Measurements from ENCODE around the gene CDK19.

The CDK19 gene

DNA sequence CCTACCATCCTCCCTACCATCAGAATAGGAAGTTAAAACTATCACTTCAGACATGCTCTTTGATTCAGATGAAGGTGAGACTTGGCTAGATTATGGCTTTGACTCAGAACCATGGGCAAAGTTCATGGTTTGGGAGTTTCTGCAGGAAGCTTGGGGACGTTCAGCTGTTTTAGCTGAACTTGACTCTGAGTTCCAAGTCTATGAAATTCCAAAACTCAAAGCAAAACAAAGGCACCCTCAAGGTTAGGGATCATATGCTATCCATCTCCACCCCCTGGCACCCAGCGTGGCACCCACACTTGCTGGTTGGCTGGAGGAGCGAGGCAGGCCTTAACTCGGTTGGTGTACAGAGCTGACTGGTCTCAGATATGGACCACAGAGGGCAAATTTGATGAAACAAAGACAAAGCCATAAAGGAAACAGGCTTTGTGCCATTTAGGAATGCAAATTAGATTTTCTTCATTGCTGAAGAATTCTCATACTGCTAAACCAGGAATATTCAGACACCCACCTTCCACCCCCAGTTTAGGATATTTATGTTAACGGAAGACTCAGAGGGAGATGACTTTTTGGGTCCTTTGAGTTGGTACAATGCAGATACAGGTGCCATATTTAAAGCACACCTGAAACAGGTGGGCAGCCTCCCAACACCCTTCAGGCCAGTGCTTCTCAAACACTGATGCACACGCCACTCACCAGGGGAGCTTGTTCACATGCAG lies 250.4 kb downstream of the CDK19 start:
- CTCF ChIA-PET: no interaction called here
- TF ChIP-seq, protein P1, sequence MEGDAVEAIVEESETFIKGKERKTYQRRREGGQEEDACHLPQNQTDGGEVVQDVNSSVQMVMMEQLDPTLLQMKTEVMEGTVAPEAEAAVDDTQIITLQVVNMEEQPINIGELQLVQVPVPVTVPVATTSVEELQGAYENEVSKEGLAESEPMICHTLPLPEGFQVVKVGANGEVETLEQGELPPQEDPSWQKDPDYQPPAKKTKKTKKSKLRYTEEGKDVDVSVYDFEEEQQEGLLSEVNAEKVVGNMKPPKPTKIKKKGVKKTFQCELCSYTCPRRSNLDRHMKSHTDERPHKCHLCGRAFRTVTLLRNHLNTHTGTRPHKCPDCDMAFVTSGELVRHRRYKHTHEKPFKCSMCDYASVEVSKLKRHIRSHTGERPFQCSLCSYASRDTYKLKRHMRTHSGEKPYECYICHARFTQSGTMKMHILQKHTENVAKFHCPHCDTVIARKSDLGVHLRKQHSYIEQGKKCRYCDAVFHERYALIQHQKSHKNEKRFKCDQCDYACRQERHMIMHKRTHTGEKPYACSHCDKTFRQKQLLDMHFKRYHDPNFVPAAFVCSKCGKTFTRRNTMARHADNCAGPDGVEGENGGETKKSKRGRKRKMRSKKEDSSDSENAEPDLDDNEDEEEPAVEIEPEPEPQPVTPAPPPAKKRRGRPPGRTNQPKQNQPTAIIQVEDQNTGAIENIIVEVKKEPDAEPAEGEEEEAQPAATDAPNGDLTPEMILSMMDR (IDR thresholded peaks at IDR 0.05; ENCODE audit: control extremely low read depth, extremely low read depth, low read depth, missing control alignments): no peak
- no peak for DNase-seq (ENCODE audit: extremely low spot score)
- POLR2A ChIA-PET: no interaction called here

DNA sequence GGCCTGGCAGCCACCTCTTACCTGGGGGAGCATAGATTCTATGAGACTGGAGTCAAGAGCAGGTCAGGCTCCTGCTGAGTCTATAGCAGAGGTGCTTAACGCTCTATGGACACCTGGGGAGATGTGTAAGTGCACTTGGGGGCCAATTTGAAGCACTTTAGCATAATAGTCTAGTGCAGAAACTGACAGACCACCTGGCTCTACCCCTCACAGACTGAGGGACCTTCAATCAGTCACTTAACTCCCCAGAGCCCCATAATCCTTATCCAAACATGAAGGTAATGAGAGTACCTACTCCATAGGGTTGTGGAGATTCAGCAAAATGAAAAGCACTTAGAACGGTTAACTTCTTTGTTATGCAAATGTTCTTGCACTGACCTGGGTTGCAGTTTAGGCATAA lies 251.6 kb downstream of the CDK19 start:
- CTCF ChIA-PET: no interaction called here
- TF ChIP-seq, protein P1 (IDR thresholded peaks at IDR 0.05; ENCODE audit: control extremely low read depth, extremely low read depth, low read depth, missing control alignments): no peak
- no peak for DNase-seq (ENCODE audit: extremely low spot score)

DNA sequence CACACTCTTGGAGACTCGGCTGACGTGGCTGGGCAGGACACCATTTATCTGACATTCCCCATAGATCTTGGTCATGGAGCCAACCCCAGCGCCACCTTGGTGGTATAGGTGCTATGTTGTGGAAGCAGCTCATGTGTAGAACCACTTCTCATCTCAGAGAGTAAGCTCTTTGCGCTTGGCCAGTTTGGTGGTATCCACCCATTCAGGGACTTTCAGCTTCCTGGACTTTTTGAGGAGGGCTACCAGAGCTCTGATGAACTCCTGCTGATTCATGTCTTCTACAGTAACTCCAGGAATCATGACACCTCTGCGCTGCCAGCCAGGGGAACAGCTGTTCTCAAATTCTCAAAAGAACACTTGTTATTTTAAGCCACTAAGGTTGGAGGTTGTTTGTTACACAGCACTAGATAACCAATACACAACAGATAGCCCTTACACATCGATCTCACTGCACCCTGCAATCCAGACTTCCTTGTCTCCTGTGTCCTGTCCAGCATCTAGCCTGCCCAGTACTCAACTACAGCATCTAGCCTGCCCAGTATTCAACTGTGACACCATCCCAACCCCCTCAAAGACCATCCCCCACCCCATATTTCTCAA lies 252.9 kb downstream of the CDK19 start:
- ChIA-PET POLR2A (no interaction called here), CTCF (no interaction called here)
- no peak for DNase-seq (ENCODE audit: extremely low spot score)
- TF ChIP-seq, protein P1 (IDR thresholded peaks at IDR 0.05; ENCODE audit: control extremely low read depth, extremely low read depth, low read depth, missing control alignments): no peak

More for the DNA sequence above, 251.6 kb downstream of the CDK19 start:
- POLR2A ChIA-PET: no interaction called here

DNA sequence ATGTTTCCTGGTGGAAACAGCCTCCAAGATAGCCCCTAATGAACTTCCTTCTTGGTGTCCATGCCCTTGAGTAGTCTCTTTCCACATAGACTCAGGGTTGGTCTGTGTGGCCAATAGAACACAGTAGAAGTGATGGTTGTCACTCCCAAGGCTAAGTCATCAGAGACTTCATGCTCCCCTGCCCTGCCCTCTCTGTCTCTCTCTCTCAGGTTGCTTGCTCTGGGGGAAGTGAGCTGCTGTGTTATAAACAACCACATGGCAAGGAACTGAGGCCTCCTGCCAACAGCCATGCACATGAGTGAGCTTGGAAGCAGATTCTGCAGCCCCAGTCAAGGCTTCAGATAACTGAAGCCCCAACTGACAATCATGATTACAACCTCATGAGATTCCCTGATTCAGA lies 253.6 kb downstream of the CDK19 start:
- TF ChIP-seq, protein P1 (IDR thresholded peaks at IDR 0.05; ENCODE audit: control extremely low read depth, extremely low read depth, low read depth, missing control alignments): no peak
- POLR2A ChIA-PET: no interaction called here
- no peak for DNase-seq (ENCODE audit: extremely low spot score)
- CTCF ChIA-PET: interaction anchor here (1.3 kb wide), 1 partner anchor 13 kb away, joined by 4 read pairs; no protein-coding TSS in a partner anchor

DNA sequence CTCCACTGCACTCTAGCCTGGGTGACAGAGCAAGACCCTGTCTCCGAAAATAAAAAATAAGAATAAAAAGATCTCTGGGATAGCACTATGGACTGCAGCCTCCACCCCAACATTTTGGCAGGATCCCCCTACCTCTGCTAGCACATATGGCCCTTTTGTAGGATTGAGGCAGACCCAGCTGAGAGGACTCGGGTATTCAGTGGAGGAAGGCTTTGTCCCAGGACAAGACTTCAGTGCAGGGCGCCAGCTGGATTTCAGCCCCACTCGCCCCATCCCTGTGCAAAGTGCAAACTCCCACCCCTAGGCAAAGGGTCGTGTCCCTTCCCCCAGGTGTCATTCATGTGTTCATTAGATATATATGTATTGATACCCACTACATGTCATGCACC lies 254.3 kb downstream of the CDK19 start:
- ChIA-PET POLR2A (no interaction called here), CTCF (interaction anchor here (1.1 to 1.3 kb wide), 4 partner anchors 9 to 318 kb away, joined by 3 to 4 read pairs (median 4); no protein-coding TSS in a partner anchor)
- TF ChIP-seq, protein P1 (IDR thresholded peaks at IDR 0.05; ENCODE audit: control extremely low read depth, extremely low read depth, low read depth, missing control alignments): no peak
- DNase-seq (ENCODE audit: extremely low spot score): no peak

DNA sequence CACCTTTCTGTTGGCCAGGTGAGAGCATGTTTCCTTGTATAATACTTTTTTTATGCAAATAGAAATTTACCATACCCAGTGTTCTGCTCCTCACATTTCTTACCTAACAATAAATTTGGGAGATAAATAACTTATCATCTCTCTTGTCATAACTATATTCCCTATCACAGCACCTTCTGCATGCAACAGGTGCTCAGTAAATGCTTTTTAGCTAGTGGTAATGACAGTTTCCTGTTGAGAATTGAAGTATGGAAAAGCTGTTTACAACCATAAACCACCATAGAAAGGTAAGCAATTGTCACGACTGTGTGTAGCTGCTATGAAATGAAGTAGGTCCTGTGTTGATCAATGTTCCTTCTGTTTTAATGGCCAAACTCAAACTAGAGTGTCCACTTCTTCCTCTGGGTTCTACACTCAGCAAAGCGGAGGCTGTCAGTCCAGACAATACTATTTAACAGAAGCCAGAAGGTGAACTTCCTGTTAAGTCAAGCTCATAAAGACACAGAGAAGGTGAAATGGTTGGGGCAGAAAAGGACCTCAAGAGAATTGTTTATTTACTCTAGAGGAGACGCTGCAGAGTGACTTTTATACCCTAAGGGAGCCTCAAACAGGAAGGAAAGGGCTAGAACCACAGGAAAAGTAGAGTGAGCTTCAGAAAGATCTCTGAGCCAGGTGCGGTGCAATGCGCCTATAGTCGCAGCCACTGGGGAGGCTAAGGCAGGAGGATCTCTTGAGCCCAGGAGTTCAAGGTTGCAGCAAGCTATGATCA lies 254.8 kb downstream of the CDK19 start:
- TF ChIP-seq, protein P1 (IDR thresholded peaks at IDR 0.05; ENCODE audit: control extremely low read depth, extremely low read depth, low read depth, missing control alignments): no peak
- POLR2A ChIA-PET: no interaction called here
- CTCF ChIA-PET: interaction anchor here (1.1 to 1.3 kb wide), 4 partner anchors 9 to 319 kb away, joined by 3 to 4 read pairs (median 4); no protein-coding TSS in a partner anchor

More for the DNA sequence above, 254.8 kb downstream of the CDK19 start:
- no peak for DNase-seq (ENCODE audit: extremely low spot score)
